ACHN (cell line): ENCODE results near the gene LRCH3.
"Not testable (repeated sequence)": the region's sequence is repeated elsewhere in the genome, so short reads cannot be mapped to it uniquely, and the experiment has no call there.

ENCODE experiments used
- DNase-seq: peaks from one replicate; pipeline ENCODE4 v3.0.0-alpha.2; 2015
- in situ Hi-C: cut with HindIII; loops from 2 replicates; pipeline ENCODE4 v1.10.0; 2017; ENCODE audit warnings: low sequenced_read_pairs, low pct_ligation_motif_present, low pct_unique_long_range_greater_than_20kb

LRCH3 gene

DNA sequence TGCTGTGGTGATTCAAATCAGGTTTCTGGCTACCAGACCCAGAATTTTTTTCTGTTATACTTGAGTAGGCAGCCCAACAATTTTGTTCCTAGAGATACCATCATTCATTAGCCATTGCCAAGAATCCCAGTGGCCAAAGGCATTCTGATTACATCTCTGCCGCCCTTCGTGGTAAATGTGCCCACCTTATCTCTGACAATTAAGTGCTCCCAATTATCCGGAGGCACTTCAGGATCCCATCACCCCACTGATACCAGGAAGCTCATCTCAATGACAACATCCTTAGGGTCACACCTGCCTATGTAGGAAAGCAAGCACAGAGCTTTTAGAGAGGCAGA lies 115.8 kb downstream of the LRCH3 start:
- no peak for DNase-seq
- in situ Hi-C loops = no loop called here

DNA sequence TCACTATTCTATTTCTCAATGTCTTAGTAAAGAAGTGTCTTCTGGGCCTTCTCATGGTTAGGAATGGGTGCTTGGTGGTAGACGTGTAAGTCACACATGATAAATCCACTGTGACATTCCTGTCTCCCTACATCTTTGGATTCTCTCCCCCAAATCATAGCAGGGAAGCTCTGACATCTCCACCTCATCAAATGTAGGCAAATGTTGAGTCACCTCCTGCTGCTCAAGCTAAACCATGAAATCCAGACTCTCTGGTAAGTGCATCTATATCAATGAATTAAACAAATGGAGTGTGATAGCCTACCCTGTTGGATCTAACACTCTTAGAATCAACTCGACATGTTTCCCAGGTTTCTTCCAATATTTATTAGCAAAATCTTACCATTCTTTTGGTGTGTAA lies 116.1 kb downstream of the LRCH3 start:
- no peak for DNase-seq
- in situ Hi-C loops = no loop called here

DNA sequence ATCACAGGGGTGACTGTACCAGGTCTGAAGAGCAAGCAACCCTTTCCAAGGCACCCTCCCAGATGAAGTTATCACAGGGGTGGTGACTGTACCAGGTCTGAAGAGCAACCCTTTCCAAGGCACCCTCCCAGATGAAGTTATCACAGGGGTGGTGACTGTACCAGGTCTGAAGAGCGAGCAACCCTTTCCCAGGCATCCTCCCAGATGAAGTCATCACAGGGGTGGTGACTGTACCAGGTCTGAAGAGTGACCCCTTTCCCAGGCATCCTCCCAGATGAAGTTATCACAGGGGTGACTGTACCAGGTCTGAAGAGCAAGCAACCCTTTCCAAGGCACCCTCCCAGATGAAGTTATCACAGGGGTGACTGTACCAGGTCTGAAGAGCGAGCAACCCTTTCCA lies 117.5 kb downstream of the LRCH3 start:
- DNase-seq, in situ Hi-C loops: not testable (repeated sequence)

DNA sequence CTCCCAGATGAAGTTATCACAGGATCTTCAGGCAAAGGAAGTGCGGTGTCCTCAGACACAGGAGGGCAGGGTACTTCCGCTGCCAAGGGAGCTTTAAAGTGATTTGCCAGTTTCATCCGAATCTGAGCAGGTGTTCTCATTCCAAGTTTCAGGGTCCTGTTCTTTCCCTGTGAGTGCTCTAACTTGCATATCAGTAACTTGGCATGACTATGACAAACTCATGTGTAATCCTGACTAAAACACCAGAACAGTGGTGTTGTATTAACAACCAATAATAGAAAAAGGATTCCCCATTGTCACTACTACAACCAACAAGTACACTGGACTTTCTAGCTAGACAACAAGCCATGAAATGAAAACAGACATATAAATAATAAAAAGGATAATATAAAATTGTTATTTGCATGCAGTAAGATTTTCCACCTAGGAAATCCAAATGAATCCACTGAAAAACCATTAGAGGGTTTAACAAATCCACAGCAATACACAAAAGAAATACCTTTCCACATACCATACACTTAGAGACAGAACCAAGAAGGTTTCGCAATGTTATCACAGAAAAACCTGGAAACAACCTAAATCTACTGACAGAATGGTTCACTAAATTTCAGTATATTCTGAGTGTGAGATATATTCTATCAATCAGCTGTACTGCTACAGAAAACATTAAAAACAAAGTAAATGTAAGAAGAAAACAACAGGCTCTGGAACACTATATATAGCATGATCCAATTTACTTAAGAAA lies 118.1 kb downstream of the LRCH3 start:
- no peak for DNase-seq

DNA sequence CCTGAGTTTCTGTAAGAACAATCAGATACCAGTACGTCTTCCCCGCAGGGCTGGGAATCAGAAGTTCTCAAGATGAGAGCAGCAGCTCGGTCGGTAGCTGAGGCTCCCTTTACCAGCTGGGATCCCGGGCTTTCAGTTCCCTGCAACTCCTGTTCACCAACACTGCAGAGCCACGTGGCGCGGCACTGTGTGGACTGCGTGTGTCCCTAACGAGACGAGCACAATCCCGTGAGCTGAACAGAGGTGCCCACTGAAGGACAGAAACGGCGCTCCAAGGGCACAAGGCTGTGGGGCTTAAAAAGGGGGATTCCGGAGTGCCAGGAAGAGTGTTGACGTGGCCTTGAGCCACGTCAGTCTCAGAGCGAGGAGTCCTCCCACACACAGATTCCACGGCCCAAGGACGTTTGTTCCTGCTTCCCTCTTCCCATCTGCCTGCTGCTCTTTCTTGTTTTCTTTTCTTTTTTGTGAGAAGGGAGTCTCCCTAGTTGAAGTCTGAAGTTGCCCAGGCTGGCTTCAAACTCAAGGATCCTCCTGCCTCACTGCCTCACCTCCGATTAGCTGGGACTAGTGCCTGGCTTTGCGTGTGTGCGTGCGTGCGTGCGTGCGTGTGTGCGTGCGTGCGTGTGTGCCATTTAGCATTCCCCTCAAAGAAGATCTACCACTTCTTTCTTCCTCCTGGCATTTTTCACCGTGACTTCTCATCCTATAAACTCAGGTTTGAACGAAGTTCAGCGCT lies 121.9 kb downstream of the LRCH3 start:
- in situ Hi-C loops = no loop called here
- no peak for DNase-seq

More for the DNA sequence above, 118.1 kb downstream of the LRCH3 start:
- in situ Hi-C loops = no loop called here

DNA sequence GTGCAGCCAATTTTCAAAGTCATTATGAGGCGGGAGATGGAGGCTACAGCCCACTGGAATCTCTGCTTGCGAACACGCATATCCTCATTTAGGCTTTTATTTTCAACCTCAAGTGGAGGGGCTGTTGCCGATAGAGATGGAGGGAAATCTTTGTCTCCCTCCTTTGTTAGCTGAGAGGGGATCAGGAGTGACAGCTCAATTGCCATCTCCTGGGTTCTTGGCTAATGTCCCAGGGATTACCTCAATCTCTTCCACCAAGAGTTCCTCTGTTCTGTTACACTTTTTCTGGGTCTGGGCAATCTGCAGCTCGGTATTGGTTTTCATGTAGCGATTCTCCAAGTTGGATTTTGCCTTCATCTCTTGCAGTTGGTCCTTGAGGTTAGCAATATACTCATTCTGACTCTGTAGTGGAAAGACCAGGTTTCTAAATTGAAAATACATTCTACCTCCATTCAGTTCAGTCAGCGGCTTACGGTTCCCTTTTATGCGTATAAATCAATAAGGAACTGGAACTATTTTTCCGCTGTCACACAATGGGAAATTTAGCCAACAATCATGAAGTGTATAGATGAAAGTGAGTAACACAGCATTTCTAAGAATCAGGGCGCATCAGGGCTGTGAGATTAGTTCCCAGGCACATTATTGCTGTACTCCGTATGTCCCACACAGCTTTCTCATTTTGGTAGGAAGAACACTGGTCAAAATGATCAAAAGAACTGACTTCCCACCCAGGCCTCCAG lies 122.8 kb downstream of the LRCH3 start:
- DNase-seq = no peak
- in situ Hi-C loops = no loop called here

DNA sequence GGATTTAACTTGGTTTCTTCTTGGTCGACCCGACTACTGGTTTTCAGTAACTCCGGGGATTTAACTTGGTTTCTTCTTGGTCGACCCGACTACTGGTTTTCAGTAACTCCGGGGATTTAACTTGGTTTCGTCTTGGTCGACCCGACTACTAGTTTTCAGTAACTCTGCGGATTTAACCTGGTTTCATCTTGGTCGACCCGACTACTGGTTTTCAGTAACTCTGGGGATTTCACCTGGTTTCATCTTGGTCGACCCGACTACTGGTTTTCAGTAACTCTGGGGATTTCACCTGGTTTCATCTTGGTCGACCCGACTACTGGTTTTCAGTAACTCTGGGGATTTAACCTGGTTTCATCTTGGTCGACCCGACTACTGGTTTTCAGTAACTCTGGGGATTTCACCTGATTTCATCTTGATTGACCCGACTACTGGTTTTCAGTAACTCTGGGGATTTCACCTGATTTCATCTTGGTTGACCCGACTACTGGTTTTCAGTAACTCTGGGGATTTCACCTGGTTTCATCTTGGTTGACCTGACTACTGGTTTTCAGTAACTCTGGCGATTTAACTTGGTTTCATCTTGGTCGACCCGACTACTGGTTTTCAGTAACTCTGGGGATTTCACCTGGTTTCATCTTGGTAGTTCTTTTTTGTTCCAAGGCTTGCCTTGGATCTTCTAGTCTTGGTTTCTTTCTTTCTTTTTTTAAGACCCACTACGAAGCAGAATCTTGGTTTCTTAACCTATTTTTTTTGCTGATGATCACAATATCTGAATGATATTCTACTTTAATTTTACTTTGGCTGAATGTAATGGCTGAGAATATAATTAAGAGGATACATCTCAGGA lies 130.6 kb downstream of the LRCH3 start:
- DNase-seq, in situ Hi-C loops: not testable (repeated sequence)

DNA sequence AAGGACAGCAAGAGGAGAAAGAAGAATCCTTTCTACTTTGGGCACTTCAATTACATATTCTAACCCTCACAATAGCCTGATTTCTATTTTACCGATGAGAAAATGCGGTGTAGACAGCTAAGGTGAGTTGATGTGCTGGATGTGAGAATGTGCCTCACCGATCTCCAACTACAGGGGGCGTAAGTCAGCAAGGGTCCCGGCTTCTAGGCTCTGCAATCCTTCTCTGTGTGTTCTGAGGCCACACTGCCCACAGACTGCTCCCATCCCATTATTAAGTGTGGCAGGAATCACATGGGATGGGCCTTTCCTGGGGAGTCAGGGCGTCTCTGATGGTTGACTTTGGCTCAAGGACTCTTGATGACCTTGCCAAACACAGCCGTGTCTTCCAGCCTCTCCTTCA lies 135.4 kb downstream of the LRCH3 start:
- no peak for DNase-seq

DNA sequence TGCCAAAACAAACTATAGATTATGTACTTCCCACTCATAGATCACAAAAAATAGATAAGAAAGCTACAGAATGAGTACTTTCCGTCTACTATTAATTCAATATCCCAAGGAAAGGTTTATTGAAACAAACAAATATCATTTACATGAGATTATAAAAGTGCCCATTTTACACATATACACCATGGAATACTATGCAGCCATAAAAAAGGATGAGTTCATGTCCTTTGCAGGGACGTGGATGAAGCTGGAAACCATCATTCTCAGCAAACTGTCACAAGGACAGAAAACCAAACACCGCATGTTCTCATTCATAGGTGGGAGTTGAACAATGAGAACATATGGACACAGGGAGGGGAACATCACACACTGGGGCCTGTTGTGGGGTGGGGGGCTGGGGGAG lies 136.5 kb downstream of the LRCH3 start:
- in situ Hi-C loops, DNase-seq: not testable (repeated sequence)

More for the DNA sequence above, 135.4 kb downstream of the LRCH3 start:
- in situ Hi-C loops = no loop called here

DNA sequence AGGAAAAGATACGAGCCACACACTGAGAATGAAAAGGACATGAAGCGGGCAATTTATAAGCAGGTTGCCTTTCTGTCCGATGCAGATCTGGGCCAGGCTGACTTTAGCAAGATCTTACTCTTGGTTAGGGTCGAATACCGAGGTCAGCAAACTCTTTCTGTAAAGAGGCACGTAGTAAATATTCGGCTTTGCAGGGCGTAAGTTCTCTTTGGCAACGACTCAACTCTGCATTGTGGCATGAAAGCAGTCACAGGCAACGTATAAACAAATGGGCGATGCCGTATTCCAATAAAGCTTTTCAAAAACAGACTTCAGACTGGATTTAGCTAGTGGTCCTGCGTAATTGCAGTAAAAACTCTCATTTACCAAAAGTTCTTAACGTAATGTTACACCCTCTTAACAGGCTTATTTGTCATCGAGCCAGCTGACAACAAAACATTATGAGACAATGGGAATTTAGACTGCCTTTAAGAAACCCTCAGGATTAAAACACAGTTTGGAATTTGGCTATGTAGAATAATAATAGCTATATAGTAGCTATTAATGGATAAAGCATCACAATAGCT lies 145.8 kb downstream of the LRCH3 start:
- DNase-seq = no peak
- in situ Hi-C loops = no loop called here
